Hepatocyte (in vitro differentiated cells): Measurements from ENCODE around the gene ANKS1B. TPM values are rescaled to one million over a fixed set of nuclear protein-coding genes. Genes with fewer than 3 reads are reported as not detected.

Source experiments
- DNase-seq: peaks from one replicate; pipeline ENCODE4 v3.0.0-alpha.2; 2016; ENCODE audit warnings: low spot score
- H2AFZ ChIP-seq: fragments of 200-600 bp; sonication (generic); 2 replicates; pipeline ENCODE4 v1.6.0; 2016; ENCODE audit warnings: antibody characterized with exemption, mild to moderate bottlenecking
- H3K27ac ChIP-seq: fragments of 200-600 bp; sonication (generic); 2 replicates; pipeline ENCODE4 v1.5.1; 2016; ENCODE audit warnings: mild to moderate bottlenecking
- H3K27me3 ChIP-seq: fragments of 200-600 bp; sonication (generic); 2 replicates; pipeline ENCODE4 v1.6.1; 2016
- H3K36me3 ChIP-seq: fragments of 200-600 bp; sonication (generic); replicated peaks from 2 replicates; pipeline ENCODE4 v1.5.1; 2016; ENCODE audit warnings: low read depth; ENCODE audit not compliant: insufficient read depth
- H3K4me1 ChIP-seq: fragments of 200-600 bp; sonication (generic); 2 replicates; pipeline ENCODE4 v1.5.1; 2016; ENCODE audit warnings: mild to moderate bottlenecking, moderate library complexity; ENCODE audit not compliant: insufficient read depth
- H3K4me2 ChIP-seq: fragments of 200-600 bp; sonication (generic); 2 replicates; pipeline ENCODE4 v1.6.0; 2016
- H3K4me3 ChIP-seq: fragments of 200-600 bp; sonication (generic); 2 replicates; pipeline ENCODE4 v1.5.1; 2016; ENCODE audit warnings: mild to moderate bottlenecking
- H3K79me2 ChIP-seq: fragments of 200-600 bp; sonication (generic); 2 replicates; pipeline ENCODE4 v1.6.0; 2017; ENCODE audit warnings: mild to moderate bottlenecking
- H3K9me2 ChIP-seq: fragments of 200-600 bp; sonication (generic); replicated peaks from 2 replicates; pipeline ENCODE4 v1.6.0; 2017; ENCODE audit warnings: mild to moderate bottlenecking; ENCODE audit not compliant: insufficient read depth
- H3K9me3 ChIP-seq: fragments of 200-600 bp; sonication (generic); 2 replicates; pipeline ENCODE4 v1.5.1; 2016; ENCODE audit warnings: low read depth, mild to moderate bottlenecking
- H4K20me1 ChIP-seq: fragments of 200-600 bp; sonication (generic); 2 replicates; pipeline ENCODE4 v1.6.0; 2016; ENCODE audit warnings: mild to moderate bottlenecking; ENCODE audit not compliant: insufficient read depth, poor library complexity, severe bottlenecking
- CTCF ChIP-seq: fragments of 200-600 bp; sonication (generic); IDR thresholded peaks from 2 replicates; pipeline ENCODE4 v1.5.1; 2016; ENCODE audit warnings: antibody characterized with exemption, mild to moderate bottlenecking; ENCODE audit not compliant: poor library complexity
- EZH2 ChIP-seq: fragments of 200-600 bp; sonication (generic); IDR thresholded peaks from 2 replicates; pipeline ENCODE4 v1.6.1; 2016; ENCODE audit warnings: antibody characterized with exemption, mild to moderate bottlenecking, borderline replicate concordance
- EZH2phosphoT487 ChIP-seq: fragments of 200-600 bp; sonication (generic); IDR thresholded peaks from one replicate; pipeline ENCODE4 v1.6.1; 2018; ENCODE audit warnings: antibody characterized with exemption, mild to moderate bottlenecking, low read depth, moderate library complexity; ENCODE audit not compliant: unreplicated experiment, severe bottlenecking
- WGBS: methylation state at CpG from one replicate; pipeline ENCODE4 v1.1.6; 2016; ENCODE audit warnings: low lambda C conversion rate; ENCODE audit errors: missing lambda C conversion rate; 5-methylcytosine and 5-hydroxymethylcytosine counted together
- polyA plus RNA-seq: library from polyadenylated mRNA; unstranded; fragments of >200 nt; fragmentation: Nextera tagmentation; extraction: Ambion mirVana; gene quantifications from 2 replicates; pipeline ENCODE4 v1.2.1, GENCODE V29; 2016
- total RNA-seq: library from RNA; depleted of rRNA; stranded (reverse); fragments of >200 nt; gene quantifications from 2 replicates; pipeline ENCODE4 v1.2.3, GENCODE V29; 2014

ANKS1B gene
- total and polyA plus RNA-seq, 2 experiments from 2014 or later, result 1.6 to 2.2 TPM

GRCh38 chr12:99549196-99549595 is 435.5 kb downstream of the ANKS1B start:
- no peaks in the 10 kb centered on the region for H3K4me1 ChIP-seq
- DNase-seq, result no peak
- H3K4me2 ChIP-seq, result no peak overlapping the region
- H4K20me1 ChIP-seq, result no peaks in the 10 kb centered on the region
- no peaks in the 10 kb centered on the region for H3K9me3 ChIP-seq
- 94% methylated on average over 1 of the region's 1 CpG for WGBS
- H3K79me2 ChIP-seq, result no peaks in the 10 kb centered on the region
- H3K27ac ChIP-seq, result no peak overlapping the region
- H3K9me2 ChIP-seq, result no peaks in the 10 kb centered on the region
- no peaks in the 10 kb centered on the region for H3K27me3 ChIP-seq
- TF ChIP-seq EZH2, result no peak
- no peak for TF ChIP-seq CTCF
- no peak for TF ChIP-seq EZH2phosphoT487
- no peaks in the 10 kb centered on the region for H3K36me3 ChIP-seq
- no peak overlapping the region for H3K4me3 ChIP-seq
- no peak overlapping the region for H2AFZ ChIP-seq

GRCh38 chr12:99544457-99544856 is 440.3 kb downstream of the ANKS1B start:
- 75% methylated on average over 1 of the region's 1 CpG for WGBS
- Histone ChIP-seq H3K4me1 (no peaks in the 10 kb centered on the region), H3K4me3 (no peak overlapping the region), H3K36me3 (no peaks in the 10 kb centered on the region), H3K27ac (no peak overlapping the region), H2AFZ (no peak overlapping the region), H3K4me2 (no peak overlapping the region), H3K27me3 (no peaks in the 10 kb centered on the region), H3K79me2 (no peaks in the 10 kb centered on the region), H3K9me3 (no peaks in the 10 kb centered on the region), H3K9me2 (no peaks in the 10 kb centered on the region), H4K20me1 (no peaks in the 10 kb centered on the region)
- no peak for TF ChIP-seq EZH2phosphoT487
- TF ChIP-seq CTCF, result no peak
- TF ChIP-seq EZH2, result no peak
- DNase-seq, result no peak

- no peaks in the 10 kb centered on the region for H3K27me3 ChIP-seq
- H2AFZ ChIP-seq, result no peak overlapping the region
- no peak overlapping the region for H3K4me2 ChIP-seq
- H3K4me3 ChIP-seq, result no peak overlapping the region
- no peak for DNase-seq
- no peaks in the 10 kb centered on the region for H4K20me1 ChIP-seq
- no peaks in the 10 kb centered on the region for H3K79me2 ChIP-seq
- H3K36me3 ChIP-seq, result no peaks in the 10 kb centered on the region
- TF ChIP-seq CTCF (no peak), EZH2 (no peak), EZH2phosphoT487 (no peak)
- H3K9me2 ChIP-seq, result no peaks in the 10 kb centered on the region
- 83% methylated on average over 2 of the region's 2 CpGs for WGBS
- no peaks in the 10 kb centered on the region for H3K9me3 ChIP-seq
- no peak overlapping the region for H3K27ac ChIP-seq
- no peaks in the 10 kb centered on the region for H3K4me1 ChIP-seq
Observed at GRCh38 chr12:99529966-99530365, 454.8 kb downstream of the ANKS1B start.

GRCh38 chr12:99528478-99528877 is 456.3 kb downstream of the ANKS1B start:
- no peak overlapping the region for H3K27ac ChIP-seq
- no peaks in the 10 kb centered on the region for H3K9me3 ChIP-seq
- H3K36me3 ChIP-seq, result no peaks in the 10 kb centered on the region
- H4K20me1 ChIP-seq, result no peaks in the 10 kb centered on the region
- no peak for DNase-seq
- H3K79me2 ChIP-seq, result no peaks in the 10 kb centered on the region
- H3K4me1 ChIP-seq, result no peaks in the 10 kb centered on the region
- no peak overlapping the region for H3K4me3 ChIP-seq
- TF ChIP-seq EZH2phosphoT487, result no peak
- no peak for TF ChIP-seq CTCF
- TF ChIP-seq EZH2, result no peak
- no peak overlapping the region for H3K4me2 ChIP-seq
- no peaks in the 10 kb centered on the region for H3K27me3 ChIP-seq
- H2AFZ ChIP-seq, result no peak overlapping the region
- no peaks in the 10 kb centered on the region for H3K9me2 ChIP-seq
